H1 (cell line): ENCODE measurements around the gene C12orf42. TPM values are rescaled to one million over a fixed set of nuclear protein-coding genes. Genes with fewer than 3 reads are reported as not detected.

Experiments
- CBX5 ChIP-seq: fragments of 300-800, 300-1000 bp; sonication (generic); IDR thresholded peaks from 2 replicates; pipeline ENCODE4 v1.7.1; 2016; ENCODE audit warnings: antibody characterized with exemption, low read length, low read depth
- GABPA ChIP-seq: IDR thresholded peaks from 2 replicates; pipeline ENCODE4 v1.6.1; 2011; ENCODE audit warnings: mild to moderate bottlenecking, low read length, moderate library complexity, borderline replicate concordance; ENCODE audit not compliant: insufficient read depth
- RFX5 ChIP-seq: IDR thresholded peaks from 2 replicates; pipeline ENCODE4 v1.6.1; 2011; ENCODE audit warnings: low read depth, low read length, improper control_type of control experiment, borderline replicate concordance
- polyA plus RNA-seq, 7 experiments: library from polyadenylated mRNA; depleted of rRNA in 3 of 7; stranded (reverse) in 5 of 7; unstranded in 2 of 7; fragments of >200 nt in 5 of 7; fragments of 200-250 nt in 2 of 7; gene quantifications; 1 replicate in 5 of 7; 2 replicates in 1 of 7; 4 replicates in 1 of 7; pipeline versions ENCODE4 v1.2.1 to v1.2.3, GENCODE V29; 2011 to 2013; ENCODE audit warnings: missing spikeins in 2 of 7, mixed read lengths in 2 of 7
- total RNA-seq: library from RNA; stranded (reverse); fragmentation: NEBNext Ultra II Directional; extraction: Animal tissue kit (Norgen Biotek cat#: 25700); gene quantifications from 2 replicates; pipeline ENCODE4 v1.2.1, GENCODE V29; 2021
- TF ChIP-seq, protein P1 (sequence below): fragments of 300-600 bp; sonication (generic); IDR thresholded peaks from 2 replicates; pipeline ENCODE4 v1.7.1; 2012; ENCODE audit warnings: low read length, moderate library complexity, mild to moderate bottlenecking, inconsistent platforms; ENCODE audit not compliant: insufficient replicate concordance

C12orf42 gene
- total and polyA plus RNA-seq, 2 of the 8 experiments (the other 6 are each of a cell fraction or from before 2014, with no cell fraction given): 0.05 TPM; not detected in 1

GRCh38 chr12:103278329-103278728, 217.4 kb downstream of the C12orf42 start (continued):
- TF ChIP-seq, protein P1, sequence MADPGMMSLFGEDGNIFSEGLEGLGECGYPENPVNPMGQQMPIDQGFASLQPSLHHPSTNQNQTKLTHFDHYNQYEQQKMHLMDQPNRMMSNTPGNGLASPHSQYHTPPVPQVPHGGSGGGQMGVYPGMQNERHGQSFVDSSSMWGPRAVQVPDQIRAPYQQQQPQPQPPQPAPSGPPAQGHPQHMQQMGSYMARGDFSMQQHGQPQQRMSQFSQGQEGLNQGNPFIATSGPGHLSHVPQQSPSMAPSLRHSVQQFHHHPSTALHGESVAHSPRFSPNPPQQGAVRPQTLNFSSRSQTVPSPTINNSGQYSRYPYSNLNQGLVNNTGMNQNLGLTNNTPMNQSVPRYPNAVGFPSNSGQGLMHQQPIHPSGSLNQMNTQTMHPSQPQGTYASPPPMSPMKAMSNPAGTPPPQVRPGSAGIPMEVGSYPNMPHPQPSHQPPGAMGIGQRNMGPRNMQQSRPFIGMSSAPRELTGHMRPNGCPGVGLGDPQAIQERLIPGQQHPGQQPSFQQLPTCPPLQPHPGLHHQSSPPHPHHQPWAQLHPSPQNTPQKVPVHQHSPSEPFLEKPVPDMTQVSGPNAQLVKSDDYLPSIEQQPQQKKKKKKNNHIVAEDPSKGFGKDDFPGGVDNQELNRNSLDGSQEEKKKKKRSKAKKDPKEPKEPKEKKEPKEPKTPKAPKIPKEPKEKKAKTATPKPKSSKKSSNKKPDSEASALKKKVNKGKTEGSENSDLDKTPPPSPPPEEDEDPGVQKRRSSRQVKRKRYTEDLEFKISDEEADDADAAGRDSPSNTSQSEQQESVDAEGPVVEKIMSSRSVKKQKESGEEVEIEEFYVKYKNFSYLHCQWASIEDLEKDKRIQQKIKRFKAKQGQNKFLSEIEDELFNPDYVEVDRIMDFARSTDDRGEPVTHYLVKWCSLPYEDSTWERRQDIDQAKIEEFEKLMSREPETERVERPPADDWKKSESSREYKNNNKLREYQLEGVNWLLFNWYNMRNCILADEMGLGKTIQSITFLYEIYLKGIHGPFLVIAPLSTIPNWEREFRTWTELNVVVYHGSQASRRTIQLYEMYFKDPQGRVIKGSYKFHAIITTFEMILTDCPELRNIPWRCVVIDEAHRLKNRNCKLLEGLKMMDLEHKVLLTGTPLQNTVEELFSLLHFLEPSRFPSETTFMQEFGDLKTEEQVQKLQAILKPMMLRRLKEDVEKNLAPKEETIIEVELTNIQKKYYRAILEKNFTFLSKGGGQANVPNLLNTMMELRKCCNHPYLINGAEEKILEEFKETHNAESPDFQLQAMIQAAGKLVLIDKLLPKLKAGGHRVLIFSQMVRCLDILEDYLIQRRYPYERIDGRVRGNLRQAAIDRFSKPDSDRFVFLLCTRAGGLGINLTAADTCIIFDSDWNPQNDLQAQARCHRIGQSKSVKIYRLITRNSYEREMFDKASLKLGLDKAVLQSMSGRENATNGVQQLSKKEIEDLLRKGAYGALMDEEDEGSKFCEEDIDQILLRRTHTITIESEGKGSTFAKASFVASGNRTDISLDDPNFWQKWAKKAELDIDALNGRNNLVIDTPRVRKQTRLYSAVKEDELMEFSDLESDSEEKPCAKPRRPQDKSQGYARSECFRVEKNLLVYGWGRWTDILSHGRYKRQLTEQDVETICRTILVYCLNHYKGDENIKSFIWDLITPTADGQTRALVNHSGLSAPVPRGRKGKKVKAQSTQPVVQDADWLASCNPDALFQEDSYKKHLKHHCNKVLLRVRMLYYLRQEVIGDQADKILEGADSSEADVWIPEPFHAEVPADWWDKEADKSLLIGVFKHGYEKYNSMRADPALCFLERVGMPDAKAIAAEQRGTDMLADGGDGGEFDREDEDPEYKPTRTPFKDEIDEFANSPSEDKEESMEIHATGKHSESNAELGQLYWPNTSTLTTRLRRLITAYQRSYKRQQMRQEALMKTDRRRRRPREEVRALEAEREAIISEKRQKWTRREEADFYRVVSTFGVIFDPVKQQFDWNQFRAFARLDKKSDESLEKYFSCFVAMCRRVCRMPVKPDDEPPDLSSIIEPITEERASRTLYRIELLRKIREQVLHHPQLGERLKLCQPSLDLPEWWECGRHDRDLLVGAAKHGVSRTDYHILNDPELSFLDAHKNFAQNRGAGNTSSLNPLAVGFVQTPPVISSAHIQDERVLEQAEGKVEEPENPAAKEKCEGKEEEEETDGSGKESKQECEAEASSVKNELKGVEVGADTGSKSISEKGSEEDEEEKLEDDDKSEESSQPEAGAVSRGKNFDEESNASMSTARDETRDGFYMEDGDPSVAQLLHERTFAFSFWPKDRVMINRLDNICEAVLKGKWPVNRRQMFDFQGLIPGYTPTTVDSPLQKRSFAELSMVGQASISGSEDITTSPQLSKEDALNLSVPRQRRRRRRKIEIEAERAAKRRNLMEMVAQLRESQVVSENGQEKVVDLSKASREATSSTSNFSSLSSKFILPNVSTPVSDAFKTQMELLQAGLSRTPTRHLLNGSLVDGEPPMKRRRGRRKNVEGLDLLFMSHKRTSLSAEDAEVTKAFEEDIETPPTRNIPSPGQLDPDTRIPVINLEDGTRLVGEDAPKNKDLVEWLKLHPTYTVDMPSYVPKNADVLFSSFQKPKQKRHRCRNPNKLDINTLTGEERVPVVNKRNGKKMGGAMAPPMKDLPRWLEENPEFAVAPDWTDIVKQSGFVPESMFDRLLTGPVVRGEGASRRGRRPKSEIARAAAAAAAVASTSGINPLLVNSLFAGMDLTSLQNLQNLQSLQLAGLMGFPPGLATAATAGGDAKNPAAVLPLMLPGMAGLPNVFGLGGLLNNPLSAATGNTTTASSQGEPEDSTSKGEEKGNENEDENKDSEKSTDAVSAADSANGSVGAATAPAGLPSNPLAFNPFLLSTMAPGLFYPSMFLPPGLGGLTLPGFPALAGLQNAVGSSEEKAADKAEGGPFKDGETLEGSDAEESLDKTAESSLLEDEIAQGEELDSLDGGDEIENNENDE: no peak
- no peak for TF ChIP-seq RFX5
- no peak for TF ChIP-seq GABPA
- no peak for TF ChIP-seq CBX5
